ENCODE measurements around the gene LRRC4C.

The LRRC4C gene

DNA sequence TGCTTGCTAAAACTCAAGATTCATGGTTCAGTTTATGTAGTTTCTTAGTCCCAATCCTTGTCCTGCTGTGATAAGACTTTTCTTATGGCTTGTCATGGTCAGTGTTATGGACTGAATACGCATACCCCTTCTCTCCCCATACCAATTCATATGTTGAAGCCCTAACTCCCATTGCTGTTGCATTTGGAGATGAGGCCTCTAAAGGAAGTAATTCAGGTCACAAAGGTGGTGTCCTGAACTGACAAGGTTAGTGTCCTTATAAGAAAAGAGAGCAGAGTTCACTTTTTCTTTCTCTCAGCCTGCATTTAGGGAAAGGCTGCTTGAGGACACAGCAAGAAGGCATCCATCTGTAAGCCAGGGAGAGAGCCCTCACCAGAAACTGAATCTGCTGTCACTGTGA lies 618.2 kb downstream of the LRRC4C start:
- no peak for DNase-seq
- H3K23ac ChIP-seq (ENCODE audit: low read length), result no peak overlapping the region
- H3K79me1 ChIP-seq (ENCODE audit: low read length), result no peaks in the 10 kb centered on the region
- no peak overlapping the region for H3K14ac ChIP-seq (ENCODE audit: low read length)
- H2AK5ac ChIP-seq (ENCODE audit: low read length), result no peak overlapping the region
- no peak overlapping the region for H2BK120ac ChIP-seq (ENCODE audit: insufficient read depth, low read length, poor library complexity)
- H3K4ac ChIP-seq (ENCODE audit: low read depth, low read length), result no peak overlapping the region
- H2BK5ac ChIP-seq (ENCODE audit: low read depth, low read length, poor library complexity), result no peak overlapping the region
- no peak overlapping the region for H2AFZ ChIP-seq (ENCODE audit: insufficient read depth, low read length, poor library complexity)
- H3K9ac ChIP-seq (ENCODE audit: low read length), result no peak overlapping the region
- no peak overlapping the region for H3K27ac ChIP-seq (ENCODE audit: low read depth, low read length)
- H3K79me2 ChIP-seq (ENCODE audit: control insufficient read depth, insufficient read depth, low read length, poor library complexity), result no peaks in the 10 kb centered on the region
- H3K4me3 ChIP-seq (ENCODE audit: low read depth, low read length), result no peak overlapping the region
- no peak overlapping the region for H4K91ac ChIP-seq (ENCODE audit: low read depth, low read length)
- no peak overlapping the region for H4K12ac ChIP-seq (ENCODE audit: low read depth, low read length)
- no peaks in the 10 kb centered on the region for H3K9me3 ChIP-seq (ENCODE audit: insufficient read depth, low read depth, low read length)
- no peaks in the 10 kb centered on the region for H3K36me3 ChIP-seq (ENCODE audit: control insufficient read depth in 1 of 2, insufficient read depth in 2 of 2, low read length in 2 of 2)
- no peak overlapping the region for H3K4me2 ChIP-seq (ENCODE audit: low read length)
- H3K4me1 ChIP-seq (ENCODE audit: control insufficient read depth in 1 of 2, insufficient read depth in 2 of 2, low read length in 2 of 2), result no peaks in the 10 kb centered on the region
- no CpG with 5 or more reads among the region's 1 CpG for WGBS (ENCODE audit: extremely low coverage, insufficient coverage, insufficient read length)
- no peaks in the 10 kb centered on the region for H3K27me3 ChIP-seq (ENCODE audit: insufficient read depth, low read length)
- no peak overlapping the region for H3K18ac ChIP-seq (ENCODE audit: low read length)
- H4K8ac ChIP-seq (ENCODE audit: low read depth, low read length), result no peak overlapping the region
- H2BK12ac ChIP-seq (ENCODE audit: low read length), result no peak overlapping the region

DNA sequence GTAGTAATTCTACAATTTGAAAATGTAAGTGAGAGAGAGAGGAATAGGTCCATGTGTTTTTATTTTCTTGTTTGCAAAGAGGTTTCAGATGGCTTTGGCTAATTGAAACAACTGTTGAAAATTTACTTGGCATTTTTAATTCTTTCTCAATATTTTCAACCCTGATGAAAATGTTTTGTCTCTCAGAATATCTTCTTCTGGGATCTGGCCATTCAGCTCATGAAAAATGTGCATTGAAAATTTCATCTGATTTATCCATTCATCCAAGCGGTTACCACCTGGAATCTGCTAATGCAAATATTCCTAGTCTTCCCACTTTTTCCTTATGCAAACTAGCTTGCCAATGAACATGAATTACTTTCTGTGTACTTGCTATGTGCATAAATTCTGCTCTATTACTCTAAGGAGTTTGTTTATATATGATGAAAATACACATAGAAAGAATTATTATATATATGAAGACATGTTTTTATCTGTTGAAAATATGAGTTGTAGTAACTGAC lies 621.2 kb downstream of the LRRC4C start:
- no peak overlapping the region for H2AK5ac ChIP-seq (ENCODE audit: low read length)
- no peak overlapping the region for H2BK12ac ChIP-seq (ENCODE audit: low read length)
- H2AFZ ChIP-seq (ENCODE audit: insufficient read depth, low read length, poor library complexity), result no peak overlapping the region
- H3K4me1 ChIP-seq (ENCODE audit: control insufficient read depth in 1 of 2, insufficient read depth in 2 of 2, low read length in 2 of 2), result no peaks in the 10 kb centered on the region
- no peak overlapping the region for H3K4me2 ChIP-seq (ENCODE audit: low read length)
- no peak for DNase-seq
- WGBS (ENCODE audit: extremely low coverage, insufficient coverage, insufficient read length), result no CpG with 5 or more reads among the region's 1 CpG
- H3K4ac ChIP-seq (ENCODE audit: low read depth, low read length), result no peak overlapping the region
- no peaks in the 10 kb centered on the region for H3K9me3 ChIP-seq (ENCODE audit: insufficient read depth, low read depth, low read length)
- no peaks in the 10 kb centered on the region for H3K79me1 ChIP-seq (ENCODE audit: low read length)
- no peak overlapping the region for H4K12ac ChIP-seq (ENCODE audit: low read depth, low read length)
- no peak overlapping the region for H3K4me3 ChIP-seq (ENCODE audit: low read depth, low read length)
- H4K91ac ChIP-seq (ENCODE audit: low read depth, low read length), result no peak overlapping the region
- no peak overlapping the region for H3K14ac ChIP-seq (ENCODE audit: low read length)
- no peaks in the 10 kb centered on the region for H3K27me3 ChIP-seq (ENCODE audit: insufficient read depth, low read length)
- no peak overlapping the region for H3K9ac ChIP-seq (ENCODE audit: low read length)
- H2BK120ac ChIP-seq (ENCODE audit: insufficient read depth, low read length, poor library complexity), result no peak overlapping the region
- H3K18ac ChIP-seq (ENCODE audit: low read length), result no peak overlapping the region
- no peak overlapping the region for H3K27ac ChIP-seq (ENCODE audit: low read depth, low read length)
- no peak overlapping the region for H4K8ac ChIP-seq (ENCODE audit: low read depth, low read length)
- H3K79me2 ChIP-seq (ENCODE audit: control insufficient read depth, insufficient read depth, low read length, poor library complexity), result no peaks in the 10 kb centered on the region
- no peaks in the 10 kb centered on the region for H3K36me3 ChIP-seq (ENCODE audit: control insufficient read depth in 1 of 2, insufficient read depth in 2 of 2, low read length in 2 of 2)
- no peak overlapping the region for H3K23ac ChIP-seq (ENCODE audit: low read length)
- H2BK5ac ChIP-seq (ENCODE audit: low read depth, low read length, poor library complexity), result no peak overlapping the region

DNA sequence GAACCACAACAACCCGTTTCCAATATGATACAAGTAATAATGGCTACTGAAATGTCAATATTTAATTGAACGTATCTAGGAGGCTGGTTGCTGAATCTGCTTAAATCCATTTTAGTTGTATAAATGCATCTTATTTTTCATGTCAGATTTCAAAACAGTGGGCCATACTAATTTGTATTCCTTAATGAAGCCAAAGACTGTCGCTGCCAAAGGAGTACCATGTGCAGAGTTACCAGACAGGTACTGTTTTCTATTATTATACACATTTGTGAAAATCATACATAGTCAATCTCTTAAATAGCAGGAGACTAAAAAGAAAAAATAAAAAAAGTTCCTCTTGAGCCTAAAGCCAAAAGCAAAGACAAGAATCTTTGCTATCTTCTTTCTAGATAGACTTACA lies 632.3 kb downstream of the LRRC4C start:
- no peak overlapping the region for H2BK12ac ChIP-seq (ENCODE audit: low read length)
- H4K91ac ChIP-seq (ENCODE audit: low read depth, low read length), result no peak overlapping the region
- H3K27ac ChIP-seq (ENCODE audit: low read depth, low read length), result no peak overlapping the region
- H3K9me3 ChIP-seq (ENCODE audit: insufficient read depth, low read depth, low read length), result no peaks in the 10 kb centered on the region
- no peaks in the 10 kb centered on the region for H3K79me1 ChIP-seq (ENCODE audit: low read length)
- no peaks in the 10 kb centered on the region for H3K27me3 ChIP-seq (ENCODE audit: insufficient read depth, low read length)
- H3K4me2 ChIP-seq (ENCODE audit: low read length), result no peak overlapping the region
- no peak overlapping the region for H3K4ac ChIP-seq (ENCODE audit: low read depth, low read length)
- no peak overlapping the region for H3K23ac ChIP-seq (ENCODE audit: low read length)
- H3K79me2 ChIP-seq (ENCODE audit: control insufficient read depth, insufficient read depth, low read length, poor library complexity), result no peaks in the 10 kb centered on the region
- H2BK5ac ChIP-seq (ENCODE audit: low read depth, low read length, poor library complexity), result no peak overlapping the region
- H2AK5ac ChIP-seq (ENCODE audit: low read length), result no peak overlapping the region
- H2BK120ac ChIP-seq (ENCODE audit: insufficient read depth, low read length, poor library complexity), result no peak overlapping the region
- no CpG with 5 or more reads among the region's 3 CpGs for WGBS (ENCODE audit: extremely low coverage, insufficient coverage, insufficient read length)
- H2AFZ ChIP-seq (ENCODE audit: insufficient read depth, low read length, poor library complexity), result no peak overlapping the region
- H3K9ac ChIP-seq (ENCODE audit: low read length), result no peak overlapping the region
- no peak overlapping the region for H3K14ac ChIP-seq (ENCODE audit: low read length)
- DNase-seq, result no peak
- no peak overlapping the region for H3K18ac ChIP-seq (ENCODE audit: low read length)
- H3K4me3 ChIP-seq (ENCODE audit: low read depth, low read length), result no peak overlapping the region
- H4K8ac ChIP-seq (ENCODE audit: low read depth, low read length), result no peak overlapping the region
- no peaks in the 10 kb centered on the region for H3K4me1 ChIP-seq (ENCODE audit: control insufficient read depth in 1 of 2, insufficient read depth in 2 of 2, low read length in 2 of 2)
- H3K36me3 ChIP-seq (ENCODE audit: control insufficient read depth in 1 of 2, insufficient read depth in 2 of 2, low read length in 2 of 2), result no peaks in the 10 kb centered on the region
- no peak overlapping the region for H4K12ac ChIP-seq (ENCODE audit: low read depth, low read length)

GRCh38 chr11:40826601-40827000 lies 632.9 kb downstream of the LRRC4C start:
- no peaks in the 10 kb centered on the region for H3K4me1 ChIP-seq (ENCODE audit: control insufficient read depth in 1 of 2, insufficient read depth in 2 of 2, low read length in 2 of 2)
- no peak overlapping the region for H3K14ac ChIP-seq (ENCODE audit: low read length)
- no peak overlapping the region for H2AFZ ChIP-seq (ENCODE audit: insufficient read depth, low read length, poor library complexity)
- no peak overlapping the region for H4K91ac ChIP-seq (ENCODE audit: low read depth, low read length)
- H2BK12ac ChIP-seq (ENCODE audit: low read length), result no peak overlapping the region
- H3K79me2 ChIP-seq (ENCODE audit: control insufficient read depth, insufficient read depth, low read length, poor library complexity), result no peaks in the 10 kb centered on the region
- H3K79me1 ChIP-seq (ENCODE audit: low read length), result no peaks in the 10 kb centered on the region
- no peak overlapping the region for H3K23ac ChIP-seq (ENCODE audit: low read length)
- H2AK5ac ChIP-seq (ENCODE audit: low read length), result no peak overlapping the region
- H3K4me3 ChIP-seq (ENCODE audit: low read depth, low read length), result no peak overlapping the region
- no peaks in the 10 kb centered on the region for H3K9me3 ChIP-seq (ENCODE audit: insufficient read depth, low read depth, low read length)
- no peak overlapping the region for H4K12ac ChIP-seq (ENCODE audit: low read depth, low read length)
- no peak overlapping the region for H3K27ac ChIP-seq (ENCODE audit: low read depth, low read length)
- no peak overlapping the region for H4K8ac ChIP-seq (ENCODE audit: low read depth, low read length)
- H3K36me3 ChIP-seq (ENCODE audit: control insufficient read depth in 1 of 2, insufficient read depth in 2 of 2, low read length in 2 of 2), result no peaks in the 10 kb centered on the region
- no peak for DNase-seq
- no CpG with 5 or more reads among the region's 2 CpGs for WGBS (ENCODE audit: extremely low coverage, insufficient coverage, insufficient read length)
- no peak overlapping the region for H3K18ac ChIP-seq (ENCODE audit: low read length)
- H2BK120ac ChIP-seq (ENCODE audit: insufficient read depth, low read length, poor library complexity), result no peak overlapping the region
- H3K4ac ChIP-seq (ENCODE audit: low read depth, low read length), result no peak overlapping the region
- H3K9ac ChIP-seq (ENCODE audit: low read length), result no peak overlapping the region
- no peak overlapping the region for H2BK5ac ChIP-seq (ENCODE audit: low read depth, low read length, poor library complexity)
- no peak overlapping the region for H3K4me2 ChIP-seq (ENCODE audit: low read length)
- no peaks in the 10 kb centered on the region for H3K27me3 ChIP-seq (ENCODE audit: insufficient read depth, low read length)
